ENCODE data around the gene HOXC10.

HOXC10 gene

GRCh38 chr12:53955776-53956250 lies 29.1 kb upstream of the HOXC10 start:
- H3K4me3 ChIP-seq (ENCODE audit: low read depth, low read length), result no peak overlapping the region
- no peak for DNase-seq (ENCODE audit: low read depth)
- no peak for TF ChIP-seq CTCF (conservative IDR thresholded peaks at IDR 0.05; ENCODE audit: low read depth, low read length)

GRCh38 chr12:53956251-53956887 lies 28.6 kb upstream of the HOXC10 start:
- no peak for DNase-seq (ENCODE audit: low read depth)
- H3K4me3 ChIP-seq (ENCODE audit: low read depth, low read length), result no peak overlapping the region
- no peak for TF ChIP-seq CTCF (conservative IDR thresholded peaks at IDR 0.05; ENCODE audit: low read depth, low read length)

GRCh38 chr12:53956914-53957536 lies 27.9 kb upstream of the HOXC10 start:
- TF ChIP-seq CTCF (conservative IDR thresholded peaks at IDR 0.05; ENCODE audit: low read depth, low read length), result no peak
- DNase-seq (ENCODE audit: low read depth), result no peak
- no peak overlapping the region for H3K4me3 ChIP-seq (ENCODE audit: low read depth, low read length)

- H3K4me3 ChIP-seq (ENCODE audit: low read depth, low read length), result no peak overlapping the region
- DNase-seq (ENCODE audit: low read depth), result no peak
- no peak for TF ChIP-seq CTCF (conservative IDR thresholded peaks at IDR 0.05; ENCODE audit: low read depth, low read length)
Measured at GRCh38 chr12:53958128-53958527, 26.8 kb upstream of the HOXC10 start.

- no peak for DNase-seq (ENCODE audit: low read depth)
- no peak overlapping the region for H3K4me3 ChIP-seq (ENCODE audit: low read depth, low read length)
- no peak for TF ChIP-seq CTCF (conservative IDR thresholded peaks at IDR 0.05; ENCODE audit: low read depth, low read length)
Measured at GRCh38 chr12:53959314-53959713, 25.6 kb upstream of the HOXC10 start.

- no peak overlapping the region for H3K4me3 ChIP-seq (ENCODE audit: low read depth, low read length)
- TF ChIP-seq CTCF (conservative IDR thresholded peaks at IDR 0.05; ENCODE audit: low read depth, low read length), result no peak
- no peak for DNase-seq (ENCODE audit: low read depth)
Measured at GRCh38 chr12:53960187-53961024, 24.5 kb upstream of the HOXC10 start.
